Measurements from ENCODE around the gene MYEF2.

DNA sequence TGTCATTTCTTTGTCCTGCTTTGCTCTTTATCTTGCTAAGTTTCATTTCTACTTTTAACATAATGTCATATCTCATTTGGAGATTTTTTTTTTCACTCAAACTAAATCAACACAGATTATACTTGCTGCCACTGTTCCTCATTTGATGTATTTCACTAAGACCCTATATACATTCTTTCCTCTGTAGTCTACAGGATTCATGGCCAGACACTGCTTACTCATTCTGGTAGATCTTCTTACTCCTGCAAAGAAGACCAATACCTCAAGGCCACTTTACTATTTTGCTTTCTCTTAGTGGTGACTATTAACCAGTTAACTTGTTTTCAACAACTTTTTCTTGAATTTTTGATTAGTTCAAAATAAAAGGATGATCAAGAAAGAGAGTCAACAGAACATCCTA, 30.7 kb downstream of the MYEF2 start:
- TF ChIP-seq HDGF (IDR thresholded peaks at IDR 0.05; ENCODE audit: borderline replicate concordance) = no peak
- no peak for TF ChIP-seq NFRKB (IDR thresholded peaks at IDR 0.05)
- no peak for TF ChIP-seq BHLHE40 (IDR thresholded peaks at IDR 0.05; ENCODE audit: borderline replicate concordance)
- TF ChIP-seq ELF4 (IDR thresholded peaks at IDR 0.05) = no peak
